HG03060 (cell line): Measurements from ENCODE around the gene PLEKHM2.

Source experiments
- ATAC-seq: cut with Tn5 transposase; IDR thresholded peaks from one replicate; pipeline ENCODE4 v1.9.1; 2021; ENCODE audit warnings: low read depth, moderate number of reproducible peaks; ENCODE audit not compliant: unreplicated experiment

The PLEKHM2 gene

GRCh38 chr1:15736038-15736891 lies 52.1 kb downstream of the PLEKHM2 start, which contains the start of gene SLC25A34:
SLC25A34 (plus strand) TSS chr1:15736258; CDS start chr1:15736486, 228 bp downstream.
- no peak for ATAC-seq

- ATAC-seq = no peak
These were observed 52.8 kb downstream of the PLEKHM2 start for GRCh38 chr1:15736892-15737261.

GRCh38 chr1:15737324-15738319 lies 53.5 kb downstream of the PLEKHM2 start:
- ATAC-seq = no peak

GRCh38 chr1:15738416-15739113 lies 54.4 kb downstream of the PLEKHM2 start:
- ATAC-seq = no peak

- no peak for ATAC-seq
These were observed 55.1 kb downstream of the PLEKHM2 start for GRCh38 chr1:15739259-15739658.

- no peak for ATAC-seq
These were observed 55.6 kb downstream of the PLEKHM2 start for GRCh38 chr1:15739745-15740144.

GRCh38 chr1:15740924-15741850 lies 57.1 kb downstream of the PLEKHM2 start:
- ATAC-seq = no peak

GRCh38 chr1:15742339-15742801 lies 58.2 kb downstream of the PLEKHM2 start, which contains the start of gene TMEM82:
TMEM82 (plus strand) TSS chr1:15742499; CDS start chr1:15742560, 61 bp downstream.
- no peak for ATAC-seq

GRCh38 chr1:15744122-15744679 lies 60.1 kb downstream of the PLEKHM2 start:
- no peak for ATAC-seq

- ATAC-seq = no peak
These were observed 63.3 kb downstream of the PLEKHM2 start for GRCh38 chr1:15747378-15747777.

GRCh38 chr1:15748264-15748663 lies 64.1 kb downstream of the PLEKHM2 start:
- no peak for ATAC-seq

- no peak for ATAC-seq
These were observed 64.7 kb downstream of the PLEKHM2 start for GRCh38 chr1:15748690-15749398.

GRCh38 chr1:15749399-15750291 lies 65.5 kb downstream of the PLEKHM2 start:
- ATAC-seq = no peak

GRCh38 chr1:15750924-15751323 lies 66.8 kb downstream of the PLEKHM2 start:
- ATAC-seq = no peak

GRCh38 chr1:15751717-15752116 lies 67.6 kb downstream of the PLEKHM2 start:
- no peak for ATAC-seq

- no peak for ATAC-seq
These were observed 69.7 kb downstream of the PLEKHM2 start for GRCh38 chr1:15753776-15754175.

GRCh38 chr1:15755021-15755645 lies 71.0 kb downstream of the PLEKHM2 start:
- no peak for ATAC-seq
